ENCODE data around the gene CRX.
"Not testable (repeated sequence)": the region's sequence is repeated elsewhere in the genome, so short reads cannot be mapped to it uniquely, and the experiment has no call there.

Gene CRX

DNA sequence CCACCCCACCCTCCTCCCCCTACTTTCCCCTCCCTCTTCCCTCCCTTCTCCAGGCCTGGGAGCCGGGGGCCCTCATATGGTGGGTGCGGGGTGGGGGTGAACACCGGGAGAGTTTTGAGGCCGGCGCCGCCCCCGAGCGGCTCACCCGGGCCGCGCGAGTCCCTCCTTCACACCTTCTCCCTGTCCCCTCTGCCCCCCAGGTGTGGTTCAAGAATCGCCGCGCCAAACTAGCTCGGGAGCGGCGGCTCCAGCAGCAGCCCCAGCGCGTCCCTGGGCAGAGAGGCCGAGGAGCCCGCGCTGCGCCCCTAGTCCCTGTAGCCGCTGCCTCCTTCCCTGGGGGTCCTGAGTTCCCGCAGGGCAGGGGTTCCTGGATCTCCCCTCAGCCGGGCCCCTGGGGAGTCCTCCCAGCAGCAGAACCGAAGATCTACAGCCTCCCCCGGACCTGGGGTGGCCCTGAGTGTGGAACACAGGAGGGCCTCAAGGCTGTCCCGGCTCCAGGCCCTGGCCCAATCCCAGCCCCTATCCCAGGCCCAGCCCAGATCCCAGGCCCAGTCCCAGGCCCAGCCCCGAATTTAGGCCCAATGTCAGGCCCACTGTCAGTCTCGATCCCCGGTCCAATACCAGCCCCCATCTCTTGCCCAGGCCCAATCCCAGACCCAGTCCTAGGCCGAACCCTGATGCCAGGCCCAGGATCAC lies 39.0 kb downstream of the CRX start:
- DNase-seq = no peak

DNA sequence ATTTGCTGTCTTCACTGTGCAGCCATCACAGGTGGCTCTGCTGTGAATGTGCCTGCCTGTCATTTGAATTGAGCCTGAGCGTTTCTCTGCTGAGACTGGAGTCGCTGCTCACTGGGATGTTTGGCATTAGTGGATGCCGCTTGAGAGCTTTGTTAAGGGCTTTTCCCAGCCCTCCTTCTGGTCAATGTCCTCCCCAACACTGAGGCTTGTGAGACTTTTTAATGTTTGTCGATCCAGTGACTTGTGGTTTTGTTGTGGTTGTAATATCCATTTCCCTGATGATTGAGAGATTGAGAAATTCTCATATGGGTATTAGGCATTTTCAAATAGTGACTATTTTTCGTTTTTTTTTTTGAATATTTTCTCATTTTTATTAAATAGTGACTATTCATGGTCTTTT lies 39.9 kb downstream of the CRX start:
- DNase-seq = no peak

DNA sequence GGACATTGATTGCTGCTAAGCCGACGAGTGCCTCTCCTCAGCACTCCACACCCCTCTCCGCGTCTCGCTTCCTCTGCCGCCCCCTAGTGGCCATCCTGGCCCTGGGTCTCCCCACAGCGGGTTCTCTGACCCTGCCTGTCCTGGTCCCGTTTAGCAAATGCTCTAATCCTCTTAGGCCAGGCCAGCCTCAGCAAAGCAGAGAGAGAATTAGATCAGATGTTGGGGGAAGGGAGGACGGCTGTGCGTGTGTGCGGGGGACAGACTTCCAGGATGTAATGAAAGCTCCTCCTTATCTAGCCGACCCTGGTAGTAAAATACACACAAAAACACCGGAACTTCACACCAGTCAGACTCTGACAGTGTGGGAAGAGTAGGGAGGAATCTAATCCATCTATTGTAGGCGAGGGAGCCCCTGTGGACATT lies 41.8 kb downstream of the CRX start:
- peak; percentile 92 for DNase-seq

DNA sequence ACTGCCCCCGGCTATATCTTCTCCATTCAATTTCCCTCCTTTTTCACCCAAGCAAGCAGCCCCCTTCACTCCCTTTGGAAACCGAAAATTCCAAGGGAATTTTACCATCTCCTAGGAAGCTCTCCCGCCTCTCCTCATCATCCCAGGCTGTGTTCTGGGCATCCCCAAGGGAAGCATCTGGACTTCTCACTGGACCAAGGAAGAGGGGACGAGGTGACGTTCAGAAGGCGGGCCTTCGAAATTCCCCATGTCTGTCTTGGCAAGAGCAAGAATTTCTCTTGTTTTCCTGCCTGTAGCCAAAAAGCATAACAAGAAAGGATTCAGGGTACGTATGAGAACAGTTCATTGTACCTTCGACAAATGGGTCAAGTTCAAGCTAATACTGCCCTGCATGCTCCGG lies 43.4 kb downstream of the CRX start:
- no peak for DNase-seq

DNA sequence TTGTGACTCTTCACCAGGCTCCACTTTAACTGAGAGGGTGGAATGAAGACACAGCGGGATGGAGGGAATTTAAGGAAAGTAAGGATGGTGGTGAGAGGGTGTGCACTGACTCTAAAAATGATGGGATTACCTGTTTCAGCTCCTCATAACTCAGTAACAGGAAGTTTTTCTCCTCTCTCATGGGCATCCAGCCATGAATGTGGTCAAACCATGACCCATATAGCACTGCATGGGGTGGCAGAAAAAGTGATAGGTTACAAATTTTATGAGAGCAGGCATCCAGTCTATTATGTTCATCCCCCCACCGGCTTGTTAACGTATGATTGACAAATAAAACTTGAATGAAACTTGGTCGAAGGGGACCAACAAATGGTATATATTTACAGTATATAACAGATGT lies 57.2 kb downstream of the CRX start:
- no peak for DNase-seq

DNA sequence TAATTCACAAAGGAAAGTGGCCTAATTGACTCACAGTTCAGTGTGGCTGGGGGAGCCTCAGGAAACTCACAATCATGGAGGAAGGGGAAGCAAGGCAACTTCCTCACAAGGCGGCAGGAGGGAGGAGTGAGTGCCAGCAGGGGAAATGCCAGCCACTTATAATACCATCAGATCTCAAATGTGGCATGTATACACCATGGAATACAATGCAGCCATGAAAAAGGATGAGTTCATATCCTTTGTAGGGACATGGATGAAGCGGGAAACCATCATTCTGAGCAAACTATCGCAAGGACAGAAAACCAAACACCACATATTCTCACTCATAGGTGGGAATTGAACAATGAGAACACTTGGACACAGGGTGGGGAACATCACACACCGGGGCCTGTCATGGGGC lies 57.6 kb downstream of the CRX start:
- DNase-seq = not testable (repeated sequence)

DNA sequence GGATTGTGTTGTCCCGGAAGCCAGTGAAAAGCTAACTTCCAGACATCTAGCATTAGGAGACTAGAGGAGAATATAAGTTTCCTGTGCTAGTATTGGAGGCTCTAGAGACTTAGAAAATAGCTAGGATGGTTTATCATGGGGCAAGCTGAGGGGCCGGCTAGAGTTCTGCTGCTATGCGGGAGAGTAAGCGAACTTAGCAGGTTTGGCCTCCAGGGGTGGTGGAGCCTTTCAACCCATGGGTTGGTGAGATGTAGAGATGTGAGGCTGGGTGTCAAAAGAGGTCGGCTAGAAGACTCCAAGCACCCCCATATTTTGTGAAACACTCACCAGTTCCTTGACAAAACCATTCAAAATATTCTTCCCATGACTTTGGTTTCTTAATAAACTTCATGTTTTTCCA lies 60.0 kb downstream of the CRX start:
- no peak for DNase-seq

DNA sequence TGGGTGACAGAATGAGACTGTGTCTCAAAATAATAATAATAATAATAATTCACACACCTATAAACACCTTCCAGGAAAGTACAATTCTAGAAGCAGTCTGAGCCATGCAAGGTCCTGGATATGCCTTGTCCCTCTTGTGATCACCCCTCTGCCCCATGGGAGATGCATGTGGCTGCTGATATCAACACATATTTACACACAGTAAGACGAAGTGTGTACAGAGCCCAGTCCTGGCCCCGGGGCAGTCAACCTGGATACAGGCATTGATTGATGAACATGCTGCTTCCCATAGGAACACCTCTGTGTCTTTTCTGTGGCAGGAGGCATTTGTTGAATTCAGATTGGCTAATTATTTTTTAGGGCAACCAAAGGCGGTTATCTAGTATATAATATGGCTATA lies 61.2 kb downstream of the CRX start:
- DNase-seq = no peak

DNA sequence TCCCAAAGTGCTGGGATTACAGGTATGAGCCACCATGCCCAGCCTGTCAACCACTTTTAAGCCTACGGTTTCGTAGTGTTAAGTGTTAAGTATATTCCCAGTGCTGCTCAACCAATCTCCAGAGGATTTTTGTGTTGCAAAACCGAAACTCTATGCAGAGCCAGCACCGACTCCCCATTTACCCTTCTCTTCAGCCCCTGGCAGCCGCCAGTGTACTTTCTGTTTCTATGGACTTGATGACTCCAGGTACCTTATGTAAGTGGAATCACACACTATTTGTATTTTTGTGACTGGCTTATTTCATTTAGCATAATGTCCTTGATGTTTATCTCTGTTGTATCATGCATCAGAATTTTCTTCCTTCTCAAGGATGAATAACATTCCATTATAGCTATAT lies 63.3 kb downstream of the CRX start:
- DNase-seq = no peak

DNA sequence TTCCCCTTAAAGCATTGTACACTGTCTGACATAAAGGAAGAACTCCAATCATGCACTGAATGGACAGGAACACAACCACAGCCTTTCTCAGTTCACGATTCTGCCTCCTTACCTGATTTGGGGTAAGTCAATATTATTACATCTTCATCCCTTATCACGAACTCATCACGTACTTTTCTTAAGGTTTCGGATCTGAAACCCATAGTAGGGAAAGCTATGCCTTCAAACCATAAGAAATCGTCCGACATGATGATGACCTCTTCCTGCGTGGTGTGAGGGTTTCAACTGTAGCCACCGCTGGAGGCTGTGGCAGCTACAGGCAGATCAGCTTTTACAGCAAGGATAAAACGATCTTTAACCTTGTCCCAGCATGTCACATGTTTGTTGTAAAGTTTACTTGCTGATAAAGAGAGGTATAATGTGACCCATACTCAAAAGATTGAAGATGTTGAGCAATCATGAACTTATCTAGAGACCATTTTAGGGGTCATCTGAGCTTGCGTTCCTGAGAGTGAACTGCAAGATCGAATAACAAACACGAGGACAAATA lies 64.3 kb downstream of the CRX start, which contains the start of gene SULT2A1:
SULT2A1 (minus strand) TSS at position 306 of the 550 bp plus-strand sequence; CDS start at position 248, 58 bp downstream.
- no peak for DNase-seq

DNA sequence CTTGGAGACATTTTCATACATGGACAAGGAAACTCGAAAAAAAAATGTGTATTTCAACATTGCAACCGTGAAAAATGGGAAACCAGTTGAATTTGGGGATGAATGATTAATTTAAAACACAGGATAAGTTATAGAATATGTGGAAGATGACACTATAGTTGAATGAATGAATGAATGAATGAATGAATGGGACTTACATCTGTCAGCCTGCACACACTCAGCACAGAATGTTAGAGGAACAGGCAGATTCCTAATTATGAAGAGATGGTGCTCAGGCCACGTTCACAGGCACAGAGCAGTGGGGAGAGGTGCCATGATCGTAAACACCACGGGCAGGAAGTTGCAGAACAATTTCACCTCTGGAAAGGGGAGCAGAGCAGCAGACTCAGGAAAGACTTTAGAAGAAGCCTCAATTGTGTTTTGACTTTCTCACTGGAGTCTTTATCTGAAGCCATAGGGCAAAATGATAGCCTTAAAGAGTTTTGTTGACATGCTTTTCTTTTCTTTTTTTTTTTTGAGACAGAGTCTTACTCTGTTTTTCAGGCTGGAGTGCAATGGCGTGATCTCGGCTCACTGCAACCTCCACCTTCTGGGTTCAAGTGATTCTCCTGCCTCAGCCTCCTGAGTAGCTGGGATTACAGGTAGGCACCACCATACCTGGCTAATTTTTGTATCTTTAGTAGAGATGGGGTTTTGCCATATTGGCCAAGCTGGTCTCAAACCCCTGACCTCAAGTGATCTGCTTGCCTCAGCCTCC lies 69.3 kb downstream of the CRX start:
- DNase-seq = no peak

DNA sequence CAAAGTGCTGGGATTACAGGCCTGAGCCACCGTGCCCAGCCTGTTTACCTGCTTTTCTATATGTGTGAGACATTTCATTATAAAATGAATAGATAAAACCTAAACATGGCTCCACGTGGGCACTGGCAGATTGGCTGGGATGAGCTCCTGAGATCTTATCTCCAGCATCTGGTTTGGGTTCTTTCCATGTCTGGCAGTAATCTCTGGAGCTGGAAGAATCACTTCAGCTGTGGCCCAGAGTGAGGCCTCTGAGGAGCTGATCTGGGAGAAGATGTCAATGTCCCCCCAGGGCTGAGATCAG lies 69.8 kb downstream of the CRX start:
- no peak for DNase-seq

DNA sequence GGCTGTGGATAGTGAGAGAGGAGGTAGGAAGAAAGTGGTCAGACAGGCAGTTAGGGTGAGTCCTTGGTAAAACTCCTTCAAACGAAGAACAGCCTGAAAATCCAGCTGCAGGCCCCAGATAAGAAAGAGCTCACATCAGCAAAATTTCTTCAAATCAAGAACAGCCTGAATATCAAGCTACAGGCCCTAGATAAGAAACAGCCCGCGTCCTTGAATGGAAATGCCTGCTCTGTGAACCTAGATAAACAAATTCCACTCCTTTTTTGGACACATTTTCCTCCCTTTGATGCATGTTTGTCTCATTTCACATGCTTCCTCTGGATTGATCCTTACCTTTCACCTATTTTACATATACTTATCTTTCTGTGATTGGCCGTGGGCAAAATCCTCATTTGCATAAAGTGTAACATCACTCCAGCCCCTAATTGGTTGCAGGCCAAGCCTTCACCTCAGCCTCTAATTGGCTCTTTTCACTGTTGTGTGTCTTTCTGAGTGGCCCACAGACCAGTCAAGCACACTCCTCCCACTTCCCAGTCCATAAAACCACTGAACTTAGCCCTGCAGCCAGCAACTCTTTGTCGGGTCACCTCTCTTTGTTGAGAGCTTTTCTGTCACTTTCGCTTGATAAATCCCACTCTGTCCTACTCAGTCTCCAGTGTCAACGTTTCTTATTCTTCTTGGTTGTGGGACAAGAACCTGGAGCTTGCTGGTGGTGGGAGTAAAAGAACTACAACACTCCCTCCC lies 70.4 kb downstream of the CRX start:
- no peak for DNase-seq
